ENCODE results near the gene MYOCOS. TPM values are rescaled to one million over a fixed set of nuclear protein-coding genes. Genes with fewer than 3 reads are reported as not detected.

MYOCOS gene
- total RNA-seq, 1 experiment from 2014 or later: not detected

- POLR2A ChIA-PET (ENCODE audit: unreplicated experiment): no interaction called here
- Histone ChIP-seq H3K4me3 (no peak overlapping the region), H2AFZ (no peak overlapping the region), H3K4me2 (no peak overlapping the region), H3K79me2 (ENCODE audit: low read depth) (no peaks in the 10 kb centered on the region), H3K27ac (no peak overlapping the region), H3K4me1 (replicated peaks; ENCODE audit: insufficient read depth) (peaks cover 6% of the 10 kb centered on the region; the same call in 1 of the 2 replicates), H3K27me3 (ENCODE audit: insufficient read depth, low read depth) (no peaks in the 10 kb centered on the region), H3F3A (ENCODE audit: insufficient read depth, low read depth) (no peaks in the 10 kb centered on the region), H3K9me2 (ENCODE audit: insufficient read depth) (no peaks in the 10 kb centered on the region), H3K36me3 (ENCODE audit: low read depth) (no peaks in the 10 kb centered on the region), H3K9me3 (ENCODE audit: insufficient read depth, low read depth) (no peaks in the 10 kb centered on the region), H4K20me1 (ENCODE audit: insufficient read depth) (no peaks in the 10 kb centered on the region)
- CTCF ChIA-PET: no interaction called here
- intact Hi-C loops (cut with micrococcal nuclease; ENCODE audit: unreplicated experiment): no loop called here
- DNase-seq: no peak
- BruUV-seq (replicated peaks): no TSS peak
- TF ChIP-seq CTCF (conservative IDR thresholded peaks at IDR 0.05) (no peak), EZH2 (IDR thresholded peaks at IDR 0.05; ENCODE audit: low read depth) (no peak)
Observed at GRCh38 chr1:171663036-171663853, 41.2 kb downstream of the MYOCOS start.

GRCh38 chr1:171663854-171664575 lies 42.0 kb downstream of the MYOCOS start:
- no peaks in the 10 kb centered on the region for H3K27me3 ChIP-seq (ENCODE audit: insufficient read depth, low read depth)
- no peaks in the 10 kb centered on the region for H3K9me2 ChIP-seq (ENCODE audit: insufficient read depth)
- H3K36me3 ChIP-seq (ENCODE audit: low read depth): no peaks in the 10 kb centered on the region
- no peak for DNase-seq
- no peak overlapping the region for H3K4me3 ChIP-seq
- no peaks in the 10 kb centered on the region for H3K79me2 ChIP-seq (ENCODE audit: low read depth)
- H4K20me1 ChIP-seq (ENCODE audit: insufficient read depth): no peaks in the 10 kb centered on the region
- peaks cover 6% of the 10 kb centered on the region; the same call in 1 of the 2 replicates for H3K4me1 ChIP-seq (replicated peaks; ENCODE audit: insufficient read depth)
- no peak overlapping the region for H2AFZ ChIP-seq
- no peak overlapping the region for H3K27ac ChIP-seq
- no peaks in the 10 kb centered on the region for H3F3A ChIP-seq (ENCODE audit: insufficient read depth, low read depth)
- TF ChIP-seq EZH2 (IDR thresholded peaks at IDR 0.05; ENCODE audit: low read depth) (no peak), CTCF (conservative IDR thresholded peaks at IDR 0.05) (no peak)
- no peaks in the 10 kb centered on the region for H3K9me3 ChIP-seq (ENCODE audit: insufficient read depth, low read depth)
- intact Hi-C loops (cut with micrococcal nuclease; ENCODE audit: unreplicated experiment): no loop called here
- ChIA-PET POLR2A (ENCODE audit: unreplicated experiment) (no interaction called here), CTCF (no interaction called here)
- no peak overlapping the region for H3K4me2 ChIP-seq
- no TSS peak for BruUV-seq (replicated peaks)

GRCh38 chr1:171664976-171665375 lies 42.9 kb downstream of the MYOCOS start:
- Histone ChIP-seq H3K79me2 (ENCODE audit: low read depth) (no peaks in the 10 kb centered on the region), H3K4me1 (replicated peaks; ENCODE audit: insufficient read depth) (peaks cover 6% of the 10 kb centered on the region; the same call in 1 of the 2 replicates), H3K4me3 (no peak overlapping the region), H3K4me2 (no peak overlapping the region), H3K27me3 (ENCODE audit: insufficient read depth, low read depth) (no peaks in the 10 kb centered on the region), H2AFZ (no peak overlapping the region), H4K20me1 (ENCODE audit: insufficient read depth) (no peaks in the 10 kb centered on the region), H3F3A (ENCODE audit: insufficient read depth, low read depth) (no peaks in the 10 kb centered on the region), H3K36me3 (ENCODE audit: low read depth) (no peaks in the 10 kb centered on the region), H3K9me2 (ENCODE audit: insufficient read depth) (no peaks in the 10 kb centered on the region), H3K27ac (no peak overlapping the region), H3K9me3 (ENCODE audit: insufficient read depth, low read depth) (no peaks in the 10 kb centered on the region)
- intact Hi-C loops (cut with micrococcal nuclease; ENCODE audit: unreplicated experiment): no loop called here
- CTCF ChIA-PET: no interaction called here
- no peak for DNase-seq
- no TSS peak for BruUV-seq (replicated peaks)
- TF ChIP-seq CTCF (conservative IDR thresholded peaks at IDR 0.05) (no peak), EZH2 (IDR thresholded peaks at IDR 0.05; ENCODE audit: low read depth) (no peak)
- POLR2A ChIA-PET (ENCODE audit: unreplicated experiment): no interaction called here

Data from PC-9 (cell line).